WTC11 (cell line): Measurements from ENCODE around the gene FANCC. TPM values are rescaled to one million over a fixed set of nuclear protein-coding genes. Genes with fewer than 3 reads are reported as not detected.

ENCODE experiments used
- ATAC-seq: fragments of 200-7000 bp; cut with Tn5 transposase; 2 replicates; pipeline ENCODE4 v1.10.0; 2021; ENCODE audit warnings: mild to moderate bottlenecking, moderate library complexity
- CTCF ChIA-PET: fragments of 300-600 bp; sonication (Branson Sonifier 250); formaldehyde crosslinking; loops from one replicate; lab custom pipeline; 2021; ENCODE audit warnings: antibody characterized with exemption; lab: Charles Lee
- POLR2A ChIA-PET: fragments of 350-600 bp; sonication (Branson Sonifier 250); formaldehyde crosslinking; loops from one replicate; lab custom pipeline; 2021; ENCODE audit warnings: antibody characterized with exemption; lab: Charles Lee
- DNase-seq: peaks from one replicate; pipeline ENCODE4 v3.0.0; 2021; ENCODE audit warnings: low spot score
- H3K27ac Mint-ChIP-seq: 2 replicates; pipeline ENCODE4 v1.8.0; 2021; ENCODE audit warnings: mixed read lengths
- H3K27me3 Mint-ChIP-seq: 2 replicates; pipeline ENCODE4 v1.8.0; 2021; ENCODE audit warnings: low read depth, mild to moderate bottlenecking, moderate library complexity, mixed read lengths
- H3K36me3 Mint-ChIP-seq: 2 replicates; pipeline ENCODE4 v1.8.0; 2021; ENCODE audit warnings: mixed read lengths
- H3K4me1 Mint-ChIP-seq: 2 replicates; pipeline ENCODE4 v1.8.0; 2022; ENCODE audit warnings: mixed read lengths
- H3K4me3 Mint-ChIP-seq: 2 replicates; pipeline ENCODE4 v1.8.0; 2021; ENCODE audit warnings: mild to moderate bottlenecking, moderate library complexity, mixed read lengths
- H3K9me3 Mint-ChIP-seq: 2 replicates; pipeline ENCODE4 v1.8.0; 2021; ENCODE audit warnings: mixed read lengths
- ATF3 ChIP-seq: sonication (generic); formaldehyde crosslinking; conservative IDR thresholded peaks from 2 replicates; pipeline ENCODE4 v1.8.1; 2022; ENCODE audit warnings: mild to moderate bottlenecking, missing genetic modification reagents
- CREB1 ChIP-seq: sonication (generic); formaldehyde crosslinking; IDR thresholded peaks from 2 replicates; pipeline ENCODE4 v1.8.0; 2023; ENCODE audit warnings: mild to moderate bottlenecking, missing genetic modification reagents
- CREM ChIP-seq: sonication (generic); formaldehyde crosslinking; IDR thresholded peaks from 2 replicates; pipeline ENCODE4 v1.8.1; 2022; ENCODE audit warnings: mild to moderate bottlenecking, missing genetic modification reagents, moderate library complexity
- NR1H2 ChIP-seq: sonication (generic); formaldehyde crosslinking; IDR thresholded peaks from 2 replicates; pipeline ENCODE4 v1.9.0; 2021; ENCODE audit warnings: mild to moderate bottlenecking, moderate library complexity, missing genetic modification reagents
- NR3C1 ChIP-seq: sonication (generic); formaldehyde crosslinking; conservative IDR thresholded peaks from 2 replicates; pipeline ENCODE4 v1.8.1; 2023; ENCODE audit warnings: low read depth, mild to moderate bottlenecking, missing genetic modification reagents
- SMAD3 ChIP-seq: sonication (generic); formaldehyde crosslinking; IDR thresholded peaks from 2 replicates; pipeline ENCODE4 v1.8.0; 2022; ENCODE audit warnings: missing genetic modification reagents, mild to moderate bottlenecking, borderline replicate concordance
- TCF7 ChIP-seq: sonication (generic); formaldehyde crosslinking; IDR thresholded peaks from 2 replicates; pipeline ENCODE4 v1.8.0; 2022; ENCODE audit warnings: mild to moderate bottlenecking, low read depth, missing genetic modification reagents, moderate library complexity
- ZNF138 ChIP-seq: sonication (generic); formaldehyde crosslinking; conservative IDR thresholded peaks from 2 replicates; pipeline ENCODE4 v1.8.1; 2022; ENCODE audit warnings: mild to moderate bottlenecking, moderate library complexity, missing genetic modification reagents
- ZNF219 ChIP-seq: sonication (generic); formaldehyde crosslinking; IDR thresholded peaks from 2 replicates; pipeline ENCODE4 v1.8.0; 2023; ENCODE audit warnings: missing genetic modification reagents, mild to moderate bottlenecking, borderline replicate concordance
- ZNF317 ChIP-seq: sonication (generic); formaldehyde crosslinking; IDR thresholded peaks from 2 replicates; pipeline ENCODE4 v1.8.1; 2023; ENCODE audit warnings: low read depth, mild to moderate bottlenecking, moderate library complexity, missing genetic modification reagents, borderline replicate concordance
- total RNA-seq: library from RNA; stranded (reverse); gene quantifications from 3 replicates; pipeline ENCODE4 v1.2.3, GENCODE V29; 2021
- TF ChIP-seq, protein P1 (sequence below): sonication (generic); formaldehyde crosslinking; IDR thresholded peaks from 2 replicates; pipeline ENCODE4 v1.8.1; 2023; ENCODE audit warnings: mild to moderate bottlenecking, missing genetic modification reagents, borderline replicate concordance
- TF ChIP-seq, protein P2 (sequence below): sonication (generic); formaldehyde crosslinking; IDR thresholded peaks from 2 replicates; pipeline ENCODE4 v1.8.0; 2022; ENCODE audit warnings: mild to moderate bottlenecking, missing genetic modification reagents
- TF ChIP-seq, protein P3 (sequence below): sonication (generic); formaldehyde crosslinking; IDR thresholded peaks from 2 replicates; pipeline ENCODE4 v1.8.0; 2023; ENCODE audit warnings: missing genetic modification reagents, mild to moderate bottlenecking, borderline replicate concordance

The FANCC gene
- total RNA-seq, 1 experiment from 2014 or later = 10.9 TPM

GRCh38 chr9:95058121-95058785 lies 259.3 kb downstream of the FANCC start (continued):
- TF ChIP-seq, protein P1, sequence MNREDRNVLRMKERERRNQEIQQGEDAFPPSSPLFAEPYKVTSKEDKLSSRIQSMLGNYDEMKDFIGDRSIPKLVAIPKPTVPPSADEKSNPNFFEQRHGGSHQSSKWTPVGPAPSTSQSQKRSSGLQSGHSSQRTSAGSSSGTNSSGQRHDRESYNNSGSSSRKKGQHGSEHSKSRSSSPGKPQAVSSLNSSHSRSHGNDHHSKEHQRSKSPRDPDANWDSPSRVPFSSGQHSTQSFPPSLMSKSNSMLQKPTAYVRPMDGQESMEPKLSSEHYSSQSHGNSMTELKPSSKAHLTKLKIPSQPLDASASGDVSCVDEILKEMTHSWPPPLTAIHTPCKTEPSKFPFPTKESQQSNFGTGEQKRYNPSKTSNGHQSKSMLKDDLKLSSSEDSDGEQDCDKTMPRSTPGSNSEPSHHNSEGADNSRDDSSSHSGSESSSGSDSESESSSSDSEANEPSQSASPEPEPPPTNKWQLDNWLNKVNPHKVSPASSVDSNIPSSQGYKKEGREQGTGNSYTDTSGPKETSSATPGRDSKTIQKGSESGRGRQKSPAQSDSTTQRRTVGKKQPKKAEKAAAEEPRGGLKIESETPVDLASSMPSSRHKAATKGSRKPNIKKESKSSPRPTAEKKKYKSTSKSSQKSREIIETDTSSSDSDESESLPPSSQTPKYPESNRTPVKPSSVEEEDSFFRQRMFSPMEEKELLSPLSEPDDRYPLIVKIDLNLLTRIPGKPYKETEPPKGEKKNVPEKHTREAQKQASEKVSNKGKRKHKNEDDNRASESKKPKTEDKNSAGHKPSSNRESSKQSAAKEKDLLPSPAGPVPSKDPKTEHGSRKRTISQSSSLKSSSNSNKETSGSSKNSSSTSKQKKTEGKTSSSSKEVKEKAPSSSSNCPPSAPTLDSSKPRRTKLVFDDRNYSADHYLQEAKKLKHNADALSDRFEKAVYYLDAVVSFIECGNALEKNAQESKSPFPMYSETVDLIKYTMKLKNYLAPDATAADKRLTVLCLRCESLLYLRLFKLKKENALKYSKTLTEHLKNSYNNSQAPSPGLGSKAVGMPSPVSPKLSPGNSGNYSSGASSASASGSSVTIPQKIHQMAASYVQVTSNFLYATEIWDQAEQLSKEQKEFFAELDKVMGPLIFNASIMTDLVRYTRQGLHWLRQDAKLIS (CRISPR knock-in tag) = no peak
- TF ChIP-seq NR3C1 = no peak
- no peak for TF ChIP-seq ZNF219 (CRISPR knock-in tag)
- no peak for TF ChIP-seq NR1H2 (CRISPR knock-in tag)
- no peak for TF ChIP-seq CREB1 (CRISPR knock-in tag)

DNA sequence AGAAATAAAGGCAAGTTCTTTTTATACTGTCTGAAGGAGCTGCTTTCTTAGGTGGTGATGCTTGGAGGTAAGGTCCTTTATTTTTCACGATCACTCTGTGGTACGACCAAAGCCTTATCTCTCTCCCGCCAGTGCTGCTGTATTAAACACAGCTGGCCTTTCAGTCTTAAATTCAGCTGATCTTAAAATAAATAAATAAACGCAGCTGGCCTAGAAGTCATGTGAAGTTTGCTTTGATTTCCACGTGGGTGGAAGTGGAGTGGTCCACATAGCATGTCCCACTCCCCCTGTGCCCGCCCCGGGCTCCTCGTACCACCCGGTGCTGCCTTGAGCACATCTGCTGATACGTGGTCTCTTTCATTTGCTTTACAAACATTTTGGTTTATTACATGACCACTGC lies 260.4 kb downstream of the FANCC start:
- ChIA-PET POLR2A (no interaction called here), CTCF (interaction anchor here (1.4 to 2.9 kb wide), 3 partner anchors 70 to 388 kb away, joined by 4 to 13 read pairs (median 8); no protein-coding TSS in a partner anchor)
- no peaks in the 10 kb centered on the region for H3K27me3 Mint-ChIP-seq
- no peak for DNase-seq
- H3K9me3 Mint-ChIP-seq = no peaks in the 10 kb centered on the region
- no peak overlapping the region for H3K27ac Mint-ChIP-seq
- no peak overlapping the region for H3K4me3 Mint-ChIP-seq
- peaks cover 35% of the 10 kb centered on the region for H3K4me1 Mint-ChIP-seq
- ATAC-seq = no peak
- no peaks in the 10 kb centered on the region for H3K36me3 Mint-ChIP-seq
- TF ChIP-seq ZNF138 (CRISPR knock-in tag) (no peak), CREM (no peak), TCF7 (no peak), ATF3 (CRISPR knock-in tag) (no peak), ZNF317 (CRISPR knock-in tag) (no peak), SMAD3 (CRISPR knock-in tag) (no peak)
- TF ChIP-seq, protein P2, sequence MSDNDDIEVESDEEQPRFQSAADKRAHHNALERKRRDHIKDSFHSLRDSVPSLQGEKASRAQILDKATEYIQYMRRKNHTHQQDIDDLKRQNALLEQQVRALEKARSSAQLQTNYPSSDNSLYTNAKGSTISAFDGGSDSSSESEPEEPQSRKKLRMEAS (CRISPR knock-in tag) = no peak
- TF ChIP-seq, protein P3, sequence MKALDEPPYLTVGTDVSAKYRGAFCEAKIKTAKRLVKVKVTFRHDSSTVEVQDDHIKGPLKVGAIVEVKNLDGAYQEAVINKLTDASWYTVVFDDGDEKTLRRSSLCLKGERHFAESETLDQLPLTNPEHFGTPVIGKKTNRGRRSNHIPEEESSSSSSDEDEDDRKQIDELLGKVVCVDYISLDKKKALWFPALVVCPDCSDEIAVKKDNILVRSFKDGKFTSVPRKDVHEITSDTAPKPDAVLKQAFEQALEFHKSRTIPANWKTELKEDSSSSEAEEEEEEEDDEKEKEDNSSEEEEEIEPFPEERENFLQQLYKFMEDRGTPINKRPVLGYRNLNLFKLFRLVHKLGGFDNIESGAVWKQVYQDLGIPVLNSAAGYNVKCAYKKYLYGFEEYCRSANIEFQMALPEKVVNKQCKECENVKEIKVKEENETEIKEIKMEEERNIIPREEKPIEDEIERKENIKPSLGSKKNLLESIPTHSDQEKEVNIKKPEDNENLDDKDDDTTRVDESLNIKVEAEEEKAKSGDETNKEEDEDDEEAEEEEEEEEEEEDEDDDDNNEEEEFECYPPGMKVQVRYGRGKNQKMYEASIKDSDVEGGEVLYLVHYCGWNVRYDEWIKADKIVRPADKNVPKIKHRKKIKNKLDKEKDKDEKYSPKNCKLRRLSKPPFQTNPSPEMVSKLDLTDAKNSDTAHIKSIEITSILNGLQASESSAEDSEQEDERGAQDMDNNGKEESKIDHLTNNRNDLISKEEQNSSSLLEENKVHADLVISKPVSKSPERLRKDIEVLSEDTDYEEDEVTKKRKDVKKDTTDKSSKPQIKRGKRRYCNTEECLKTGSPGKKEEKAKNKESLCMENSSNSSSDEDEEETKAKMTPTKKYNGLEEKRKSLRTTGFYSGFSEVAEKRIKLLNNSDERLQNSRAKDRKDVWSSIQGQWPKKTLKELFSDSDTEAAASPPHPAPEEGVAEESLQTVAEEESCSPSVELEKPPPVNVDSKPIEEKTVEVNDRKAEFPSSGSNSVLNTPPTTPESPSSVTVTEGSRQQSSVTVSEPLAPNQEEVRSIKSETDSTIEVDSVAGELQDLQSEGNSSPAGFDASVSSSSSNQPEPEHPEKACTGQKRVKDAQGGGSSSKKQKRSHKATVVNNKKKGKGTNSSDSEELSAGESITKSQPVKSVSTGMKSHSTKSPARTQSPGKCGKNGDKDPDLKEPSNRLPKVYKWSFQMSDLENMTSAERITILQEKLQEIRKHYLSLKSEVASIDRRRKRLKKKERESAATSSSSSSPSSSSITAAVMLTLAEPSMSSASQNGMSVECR (CRISPR knock-in tag) = no peak
